Mesenchymal stem cell (in vitro differentiated cells and primary cell): Measurements from ENCODE around the gene TMEM202.

Source experiments
- DNase-seq: peaks from one replicate; pipeline ENCODE4 v3.0.0-alpha.2; 2013
- H2AFZ ChIP-seq: one replicate; pipeline ENCODE4 v1.6.1; 2013; ENCODE audit warnings: low read depth, mild to moderate bottlenecking, control low read depth, inconsistent platforms, low read length, moderate library complexity
- H2AK5ac ChIP-seq: 2 replicates; pipeline ENCODE4 v1.6.1; 2013; ENCODE audit warnings: low read length, moderate library complexity, mild to moderate bottlenecking, inconsistent platforms; ENCODE audit not compliant: severe bottlenecking
- H2BK120ac ChIP-seq: one replicate; pipeline ENCODE4 v1.6.1; 2013; ENCODE audit warnings: low read depth, mild to moderate bottlenecking, inconsistent platforms, low read length, moderate library complexity
- H2BK12ac ChIP-seq, 2 experiments: one replicate each; pipeline ENCODE4 v1.6.1; 2013; ENCODE audit warnings: inconsistent platforms in 2 of 2, low read length in 2 of 2, mild to moderate bottlenecking in 2 of 2, moderate library complexity in 2 of 2, control low read depth in 1 of 2
- H2BK15ac ChIP-seq: one replicate; pipeline ENCODE4 v1.6.1; 2013; ENCODE audit warnings: mild to moderate bottlenecking, low read depth, inconsistent platforms; ENCODE audit not compliant: poor library complexity, severe bottlenecking
- H2BK5ac ChIP-seq: 2 replicates; pipeline ENCODE4 v1.6.1; 2013; ENCODE audit warnings: low read depth, mild to moderate bottlenecking, low read length, control low read depth, inconsistent platforms; ENCODE audit not compliant: poor library complexity, severe bottlenecking
- H3K14ac ChIP-seq, 2 experiments: one replicate each; pipeline ENCODE4 v1.6.1; 2013; ENCODE audit warnings: inconsistent platforms in 2 of 2, low read length in 2 of 2, control low read depth in 1 of 2, mild to moderate bottlenecking in 1 of 2, moderate library complexity in 1 of 2
- H3K18ac ChIP-seq, 2 experiments: one replicate each; pipeline ENCODE4 v1.6.1; 2013; ENCODE audit warnings: inconsistent platforms in 2 of 2, low read length in 2 of 2, control low read depth in 1 of 2, low read depth in 1 of 2, mild to moderate bottlenecking in 1 of 2
- H3K23ac ChIP-seq, 2 experiments: one replicate each; pipeline ENCODE4 v1.6.1; 2013; ENCODE audit warnings: inconsistent platforms in 2 of 2, low read length in 2 of 2, mild to moderate bottlenecking in 2 of 2, moderate library complexity in 2 of 2, control low read depth in 1 of 2
- H3K27ac ChIP-seq: 2 replicates; pipeline ENCODE4 v1.5.1; 2013; ENCODE audit warnings: mild to moderate bottlenecking, moderate library complexity, low read length, control low read depth, inconsistent platforms; ENCODE audit not compliant: poor library complexity, severe bottlenecking
- H3K27me3 ChIP-seq, 2 experiments: 2 replicates each; pipeline versions ENCODE4 v1.6.1 to v1.7.0; 2013; ENCODE audit warnings: low read length in 2 of 2, mild to moderate bottlenecking in 2 of 2, moderate library complexity in 2 of 2, control low read depth in 1 of 2, inconsistent platforms in 1 of 2; ENCODE audit not compliant: control insufficient read depth in 1 of 2, insufficient read depth in 1 of 2
- H3K36me3 ChIP-seq, 2 experiments: 2 replicates each; pipeline versions ENCODE4 v1.6.1 to v1.7.0; 2013; ENCODE audit warnings: low read length in 2 of 2, control low read depth in 1 of 2, inconsistent platforms in 1 of 2, low read depth in 1 of 2, mild to moderate bottlenecking in 1 of 2; ENCODE audit not compliant: insufficient read depth in 2 of 2, control insufficient read depth in 1 of 2
- H3K4ac ChIP-seq, 2 experiments: one replicate each; pipeline ENCODE4 v1.6.1; 2013; ENCODE audit warnings: inconsistent platforms in 2 of 2, low read length in 2 of 2, mild to moderate bottlenecking in 2 of 2, moderate library complexity in 2 of 2, control low read depth in 1 of 2, low read depth in 1 of 2
- H3K4me1 ChIP-seq: 2 replicates; pipeline ENCODE4 v1.6.1; 2013; ENCODE audit warnings: low read depth, low read length, control low read depth; ENCODE audit not compliant: control insufficient read depth, insufficient read depth
- H3K4me2 ChIP-seq: 2 replicates; pipeline ENCODE4 v1.6.1; 2013; ENCODE audit warnings: low read length, mild to moderate bottlenecking, inconsistent platforms; ENCODE audit not compliant: poor library complexity, severe bottlenecking
- H3K4me3 ChIP-seq, 2 experiments: 2 replicates each; pipeline versions ENCODE4 v1.5.1 to v1.7.0; 2013; ENCODE audit warnings: low read length in 2 of 2, mild to moderate bottlenecking in 2 of 2, control low read depth in 1 of 2, low read depth in 1 of 2; ENCODE audit not compliant: insufficient read depth in 1 of 2
- H3K79me1 ChIP-seq: replicated peaks from 2 replicates; pipeline ENCODE4 v1.6.1; 2013; ENCODE audit warnings: mild to moderate bottlenecking, control low read depth, low read length, inconsistent platforms; ENCODE audit not compliant: poor library complexity, severe bottlenecking
- H3K9ac ChIP-seq: 2 replicates; pipeline ENCODE4 v1.7.0; 2013; ENCODE audit warnings: mild to moderate bottlenecking, low read length, moderate library complexity
- H3K9me3 ChIP-seq: 2 replicates; pipeline ENCODE4 v1.7.0; 2013; ENCODE audit warnings: mild to moderate bottlenecking, low read length; ENCODE audit not compliant: control insufficient read depth
- H4K8ac ChIP-seq: one replicate; pipeline ENCODE4 v1.6.1; 2013; ENCODE audit warnings: inconsistent platforms, mild to moderate bottlenecking, low read length, moderate library complexity
- H4K91ac ChIP-seq: one replicate; pipeline ENCODE4 v1.6.1; 2013; ENCODE audit warnings: mild to moderate bottlenecking, low read length, inconsistent platforms
- WGBS: methylation state at CpG from one replicate; pipeline ENCODE4 v1.1.7; 2013; ENCODE audit warnings: mixed read lengths; 5-methylcytosine and 5-hydroxymethylcytosine counted together

Gene TMEM202

GRCh38 chr15:72380743-72381142 is 17.4 kb upstream of the TMEM202 start:
- Histone ChIP-seq H2BK5ac (no peak overlapping the region), H3K79me1 (no peaks in the 10 kb centered on the region), H2AK5ac (no peak overlapping the region), H3K4me2 (no peak overlapping the region), H3K9ac (no peak overlapping the region), H3K4me1 (no peaks in the 10 kb centered on the region), H3K23ac (no peak overlapping the region), H3K36me3 (no peaks in the 10 kb centered on the region), H2BK15ac (no peak overlapping the region), H2AFZ (no peak overlapping the region), H3K27me3 (peaks cover 35 to 47% of the 10 kb centered on the region in 2 experiments), H3K18ac (no peak overlapping the region), H3K9me3 (no peaks in the 10 kb centered on the region), H3K14ac (no peak overlapping the region), H3K27ac (no peak overlapping the region), H4K91ac (no peak overlapping the region), H3K4me3 (no peak overlapping the region), H2BK12ac (no peak overlapping the region), H2BK120ac (no peak overlapping the region), H3K4ac (no peak overlapping the region), H4K8ac (no peak overlapping the region)
- DNase-seq, result no peak
- 55% methylated on average over 3 of the region's 4 CpGs for WGBS

GRCh38 chr15:72382146-72382545 is 16.0 kb upstream of the TMEM202 start:
- H2AK5ac ChIP-seq, result no peak overlapping the region
- no peak overlapping the region for H2AFZ ChIP-seq
- no peak overlapping the region for H3K14ac ChIP-seq
- no peak overlapping the region for H2BK15ac ChIP-seq
- H3K4me1 ChIP-seq, result no peaks in the 10 kb centered on the region
- no peak overlapping the region for H2BK12ac ChIP-seq
- no peak overlapping the region for H3K4ac ChIP-seq
- no peak overlapping the region for H3K4me3 ChIP-seq
- H3K79me1 ChIP-seq, result no peaks in the 10 kb centered on the region
- H2BK5ac ChIP-seq, result no peak overlapping the region
- H2BK120ac ChIP-seq, result no peak overlapping the region
- DNase-seq, result peak; percentile 17
- H3K23ac ChIP-seq, result no peak overlapping the region
- no peak overlapping the region for H4K91ac ChIP-seq
- H3K27ac ChIP-seq, result no peak overlapping the region
- H3K18ac ChIP-seq, result no peak overlapping the region
- H3K36me3 ChIP-seq, result no peaks in the 10 kb centered on the region
- peaks cover 38 to 50% of the 10 kb centered on the region in 2 experiments for H3K27me3 ChIP-seq
- H3K9me3 ChIP-seq, result no peaks in the 10 kb centered on the region
- WGBS, result 78% methylated on average over 2 of the region's 2 CpGs
- H3K4me2 ChIP-seq, result no peak overlapping the region
- no peak overlapping the region for H3K9ac ChIP-seq
- H4K8ac ChIP-seq, result no peak overlapping the region

DNA sequence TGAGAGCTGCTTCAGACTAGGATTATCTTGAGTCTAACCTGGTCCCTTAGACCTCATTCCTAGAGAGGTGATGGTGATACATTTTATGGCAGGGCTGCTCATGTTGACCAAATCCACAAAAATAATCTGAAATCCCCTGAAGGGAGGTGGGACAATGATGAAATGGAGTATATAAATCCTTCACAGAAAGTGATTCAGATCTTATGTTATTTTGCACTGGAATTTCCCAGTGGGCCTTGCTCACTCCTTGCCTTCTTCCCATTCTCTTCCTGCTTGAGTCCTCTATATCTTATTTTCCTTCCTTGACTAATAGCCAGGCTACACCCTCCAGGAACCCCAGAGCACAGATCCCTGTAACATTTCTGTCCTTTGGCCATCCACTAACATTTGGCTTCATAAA is 10.4 kb upstream of the TMEM202 start:
- DNase-seq, result no peak
- H3K9me3 ChIP-seq, result no peaks in the 10 kb centered on the region
- H3K9ac ChIP-seq, result no peak overlapping the region
- H3K23ac ChIP-seq, result no peak overlapping the region
- H2BK12ac ChIP-seq, result no peak overlapping the region
- H2BK15ac ChIP-seq, result no peak overlapping the region
- H2AFZ ChIP-seq, result no peak overlapping the region
- no peak overlapping the region for H3K18ac ChIP-seq
- H2AK5ac ChIP-seq, result no peak overlapping the region
- no peak overlapping the region for H3K27ac ChIP-seq
- H3K79me1 ChIP-seq, result no peaks in the 10 kb centered on the region
- no peak overlapping the region for H3K4ac ChIP-seq
- no peak overlapping the region for H2BK120ac ChIP-seq
- no peaks in the 10 kb centered on the region for H3K36me3 ChIP-seq
- no peak overlapping the region for H3K4me2 ChIP-seq
- H3K27me3 ChIP-seq, result peaks cover 42% of the 10 kb centered on the region in 2 experiments
- H4K91ac ChIP-seq, result no peak overlapping the region
- H2BK5ac ChIP-seq, result no peak overlapping the region
- H4K8ac ChIP-seq, result no peak overlapping the region
- H3K14ac ChIP-seq, result no peak overlapping the region
- H3K4me3 ChIP-seq, result no peak overlapping the region
- H3K4me1 ChIP-seq, result no peaks in the 10 kb centered on the region

DNA sequence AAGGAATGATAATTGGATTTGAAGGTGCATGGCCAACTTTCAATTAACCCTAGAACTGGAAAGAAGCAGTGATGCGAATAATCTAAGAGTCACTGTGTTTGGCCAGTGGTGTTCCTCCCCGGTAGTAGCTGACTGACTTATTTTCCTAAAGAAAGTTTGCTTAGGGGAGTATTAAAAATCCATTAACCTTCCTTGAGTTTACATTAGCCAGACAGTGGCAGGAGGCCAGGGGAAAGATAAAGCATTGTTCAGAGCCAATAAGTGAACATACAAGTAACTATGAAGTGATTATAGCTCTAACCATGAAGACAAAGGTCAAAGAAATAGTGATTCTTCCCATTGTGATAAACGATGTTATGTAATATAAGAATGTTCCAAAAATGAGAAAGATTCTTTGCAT is 8.9 kb upstream of the TMEM202 start:
- Histone ChIP-seq H2AFZ (no peak overlapping the region), H3K27me3 (peaks cover 30% of the 10 kb centered on the region in 2 experiments), H2AK5ac (no peak overlapping the region), H2BK5ac (no peak overlapping the region), H3K14ac (no peak overlapping the region), H4K91ac (no peak overlapping the region), H3K4me1 (no peaks in the 10 kb centered on the region), H2BK12ac (no peak overlapping the region), H3K4me3 (no peak overlapping the region), H3K18ac (no peak overlapping the region), H3K27ac (no peak overlapping the region), H2BK120ac (no peak overlapping the region), H3K23ac (no peak overlapping the region), H3K9me3 (no peaks in the 10 kb centered on the region), H3K9ac (no peak overlapping the region), H3K36me3 (no peaks in the 10 kb centered on the region), H3K4me2 (no peak overlapping the region), H3K4ac (no peak overlapping the region), H3K79me1 (no peaks in the 10 kb centered on the region), H4K8ac (no peak overlapping the region), H2BK15ac (no peak overlapping the region)
- whole genome bisulfite sequencing, result 69% methylated on average over 3 of the region's 3 CpGs
- DNase-seq, result no peak
